A204.1 (cell line): ENCODE data around the gene DEPDC4.

Experiments used
- FAIRE-seq: peaks from 2 replicates; lab custom pipeline; 2012; peaks lifted over from hg19 to GRCh38; lab: Jason Lieb, UNC

The DEPDC4 gene

GRCh38 chr12:100213016-100213891 is 53.6 kb downstream of the DEPDC4 start:
- FAIRE-seq: no peak

GRCh38 chr12:100211698-100212097 is 55.2 kb downstream of the DEPDC4 start:
- FAIRE-seq: no peak

DNA sequence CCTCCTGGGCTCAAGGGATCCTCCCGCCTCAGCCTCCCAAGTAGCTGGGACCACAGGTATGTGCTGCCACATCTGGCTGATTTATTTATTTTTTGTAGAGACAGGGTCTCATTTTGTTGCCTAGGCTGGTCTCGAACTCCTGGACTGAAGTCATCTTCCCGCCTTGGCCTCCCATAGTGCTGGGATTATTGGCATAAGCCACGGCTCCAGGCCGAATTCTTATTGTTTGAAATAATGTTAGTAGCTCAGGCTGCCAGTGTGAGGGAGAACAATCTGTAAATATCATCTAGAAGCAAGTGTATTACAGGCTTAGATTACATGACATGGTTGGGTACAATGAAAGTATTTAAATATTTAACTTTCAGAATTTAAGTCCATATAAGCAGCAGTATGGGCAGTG is 58.0 kb downstream of the DEPDC4 start:
- no peak for FAIRE-seq

DNA sequence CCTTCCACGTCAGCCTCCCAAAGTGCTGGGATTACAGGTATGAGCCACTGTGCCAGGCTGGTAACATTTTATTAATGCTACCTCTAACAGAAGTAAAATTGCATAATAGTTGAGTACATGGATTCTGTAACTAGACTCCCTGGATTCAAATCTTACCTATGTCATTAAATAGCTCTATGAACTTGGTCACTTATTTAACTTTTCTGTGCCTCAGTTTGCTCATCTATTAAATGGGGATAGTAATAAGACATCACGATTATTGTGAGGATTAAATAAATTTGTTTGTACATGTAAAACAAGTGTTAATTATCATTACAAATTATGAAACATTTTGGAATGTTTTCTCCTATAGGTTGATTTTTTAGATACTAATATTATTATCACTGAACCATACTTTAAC is 59.6 kb downstream of the DEPDC4 start:
- no peak for FAIRE-seq

GRCh38 chr12:100201604-100202423 is 65.1 kb downstream of the DEPDC4 start:
- FAIRE-seq: no peak

DNA sequence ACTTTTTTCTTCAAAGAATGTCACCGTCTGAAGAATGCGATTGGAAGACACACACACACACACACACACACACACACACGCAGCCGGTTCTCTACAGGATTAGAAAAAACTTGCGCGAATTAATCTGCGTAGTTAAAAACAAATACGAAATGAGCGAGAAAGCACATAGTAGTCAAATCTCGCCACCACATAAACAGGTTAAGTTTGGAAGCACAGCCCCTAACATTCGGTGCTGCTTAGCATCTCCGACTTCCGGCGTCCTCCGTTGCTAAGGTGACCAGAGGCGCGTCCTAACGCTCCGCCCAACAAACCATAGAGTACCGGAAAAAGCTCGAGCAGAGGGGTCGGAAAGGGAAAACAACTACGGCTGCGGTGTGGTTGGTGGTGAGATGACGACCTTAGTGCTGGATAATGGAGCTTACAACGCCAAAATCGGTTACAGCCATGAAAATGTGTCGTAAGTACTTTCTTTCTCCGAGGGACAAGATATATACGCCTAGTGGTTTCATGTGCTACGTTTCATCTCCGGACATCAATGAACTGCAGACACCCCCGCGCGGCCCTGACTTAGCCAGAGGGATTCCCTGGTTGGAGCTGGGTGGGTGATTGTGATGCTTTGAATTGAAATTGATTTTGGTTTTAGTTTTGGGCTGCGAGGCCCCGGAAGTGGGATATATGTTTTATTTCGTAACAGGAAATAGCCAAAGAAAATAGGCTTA is 66.3 kb downstream of the DEPDC4 start, which contains the start of gene ACTR6:
Gene ACTR6 (plus strand): TSS at position 353 of the 719 bp plus-strand sequence. CDS start 37 bp downstream, at position 390.
- no peak for FAIRE-seq

- FAIRE-seq: no peak
These were observed 67.3 kb downstream of the DEPDC4 start for GRCh38 chr12:100199347-100200149.

- no peak for FAIRE-seq
These were observed 67.9 kb downstream of the DEPDC4 start for GRCh38 chr12:100199023-100199346.

DNA sequence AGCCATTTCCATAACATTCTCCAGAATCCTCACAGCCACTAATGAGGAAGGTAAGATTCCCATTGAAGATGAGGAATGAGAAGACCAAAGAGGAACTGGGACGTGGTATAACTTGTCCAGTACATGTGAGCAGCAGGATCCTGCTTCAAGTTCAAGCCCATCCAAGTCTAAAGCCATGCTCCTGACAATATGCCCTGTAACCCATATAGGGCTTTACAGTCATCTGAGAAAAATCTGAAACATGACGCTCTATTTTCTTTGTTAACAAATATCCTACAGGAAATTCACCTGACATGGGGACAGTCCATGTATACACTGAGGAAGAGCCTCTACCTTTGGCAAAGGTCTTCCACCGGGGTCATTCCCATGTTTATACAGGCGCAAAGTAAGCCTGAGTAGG is 69.4 kb downstream of the DEPDC4 start:
- FAIRE-seq: no peak

- FAIRE-seq: no peak
These were observed 73.8 kb downstream of the DEPDC4 start for GRCh38 chr12:100193085-100193484.
